Spleen (tissue), 11 donors: Measurements from ENCODE around the gene CDC5L. TPM values are rescaled to one million over a fixed set of nuclear protein-coding genes. Genes with fewer than 3 reads are reported as not detected.

Source experiments
- DNase-seq: peaks from one replicate; pipeline ENCODE4 v3.0.0-alpha.2; 2020
- H3K27ac ChIP-seq, 8 donors: fragments of 200-600 bp; sonication (generic) in 7 of 8; 1 replicate in 4 of 8; 2 replicates in 4 of 8; pipeline versions ENCODE4 v1.5.0 to v1.8.0; 2016 to 2021; ENCODE audit warnings: inconsistent platforms in 4 of 8, mild to moderate bottlenecking in 4 of 8, moderate library complexity in 1 of 8
- H3K27me3 ChIP-seq, 7 donors: fragments of 200-600 bp; sonication (generic) in 6 of 7; replicated peaks in 1 of 7; 1 replicate in 4 of 7; 2 replicates in 3 of 7; pipeline versions ENCODE4 v1.5.0 to v1.8.0; 2016 to 2021; ENCODE audit warnings: inconsistent platforms in 3 of 7, mild to moderate bottlenecking in 1 of 7
- H3K36me3 ChIP-seq, 6 donors: fragments of 200-600 bp; sonication (generic) in 5 of 6; 1 replicate in 4 of 6; 2 replicates in 2 of 6; pipeline versions ENCODE4 v1.5.0 to v1.8.0; 2016 to 2021; ENCODE audit warnings: inconsistent platforms in 2 of 6
- H3K4me1 ChIP-seq, 6 donors: fragments of 200-600 bp; sonication (generic) in 5 of 6; 1 replicate in 3 of 6; 2 replicates in 3 of 6; pipeline versions ENCODE4 v1.5.0 to v1.8.0; 2016 to 2021; ENCODE audit warnings: inconsistent platforms in 3 of 6
- H3K4me3 ChIP-seq, 8 donors: fragments of 200-600 bp; sonication (generic) in 7 of 8; 1 replicate in 4 of 8; 2 replicates in 4 of 8; pipeline versions ENCODE4 v1.5.0 to v1.8.0; 2016 to 2021; ENCODE audit warnings: inconsistent platforms in 4 of 8, mild to moderate bottlenecking in 4 of 8, moderate library complexity in 2 of 8
- H3K9me3 ChIP-seq, 8 donors: fragments of 200-600 bp; sonication (generic) in 7 of 8; 1 replicate in 4 of 8; 2 replicates in 4 of 8; pipeline versions ENCODE4 v1.5.0 to v1.8.0; 2016 to 2021; ENCODE audit warnings: inconsistent platforms in 4 of 8
- POLR2A ChIP-seq, 3 donors: fragments of 450-650 bp; IDR thresholded peaks; one replicate each; pipeline ENCODE4 v1.5.1; 2017; ENCODE audit warnings: antibody characterized with exemption in 3 of 3, mild to moderate bottlenecking in 1 of 3
- POLR2AphosphoS5 ChIP-seq, 3 donors: sonication (generic); formaldehyde crosslinking; IDR thresholded peaks; one replicate each; pipeline ENCODE4 v1.5.1; 2017; ENCODE audit warnings: antibody characterized with exemption in 3 of 3
- WGBS, 5 donors: extraction: QIAGEN DNeasy Blood & Tissue Kit in 3 of 5; methylation state at CpG; one replicate each; pipeline versions ENCODE4 v1.1.5 to v1.1.7; 2013 to 2018; 5-methylcytosine and 5-hydroxymethylcytosine counted together
- intact Hi-C: fragments of 100-400 bp; cut with DNase I; formaldehyde crosslinking; loops from one replicate; pipeline ENCODE4 v1.15.0; 2023; ENCODE audit warnings: low total_unique reads
- polyA plus RNA-seq, 3 donors: library from polyadenylated mRNA; stranded (reverse); fragments of 200-250 nt; gene quantifications; one replicate each; pipeline ENCODE4 v1.2.1, GENCODE V29; 2013
- total RNA-seq, 7 donors: library from RNA; depleted of rRNA in 3 of 7; stranded (reverse); fragments of >200 nt in 3 of 7; fragmentation: NEBNext Ultra II Directional in 4 of 7; extraction: Animal tissue kit (Norgen Biotek cat#: 25700) in 4 of 7; gene quantifications; one replicate each; pipeline versions ENCODE4 v1.1.0 to v1.2.1, GENCODE V29; 2016 to 2021
- TF ChIP-seq, protein P1 (sequence below), 11 experiments: fragments of 200-600 bp in 7 of 11; fragments of 450-650 bp in 4 of 11; sonication (generic) in 4 of 11; IDR thresholded peaks in 8 of 11; conservative IDR thresholded peaks in 3 of 11; 1 replicate in 7 of 11; 2 replicates in 4 of 11; pipeline versions ENCODE4 v1.4.0 to v1.8.0; 2016 to 2021; ENCODE audit warnings: antibody characterized with exemption in 11 of 11, inconsistent platforms in 4 of 11, mild to moderate bottlenecking in 1 of 11
- donor health status: healthy with polysubstance abuse.
- donor health status: DM: no; HTN: no; CAD: no; lungs with moderate emphysema.
- donor health status: DM: no; HTN: no; CAD: no.
- donor health status: Bipolar disorder and iron deficiency.
- donor health status: healthy.
- donor health status: DM: no; HTN: no; CAD: no.
- donor health status: DM: yes; HTN: yes; CAD: no.

Gene CDC5L
- total and polyA plus RNA-seq, 10 donors, result 5.3 to 20.3 (median 18.1) TPM

GRCh38 chr6:44388887-44389286 lies 1.4 kb downstream of the CDC5L start:
- no peak for DNase-seq
- peaks cover 22 to 47% (median 34%) of the 10 kb centered on the region in 6 donors for H3K4me1 ChIP-seq
- H3K27me3 ChIP-seq, result no peaks in the 10 kb centered on the region
- peak overlapping the region in 1 of 8 donors; percentile 98 for H3K27ac ChIP-seq
- WGBS, 5 donors, result 72 to 78% (median 75%) methylated on average over 5 of the region's 5 CpGs
- TF ChIP-seq POLR2AphosphoS5 (IDR thresholded peaks at IDR 0.05), result no peak
- TF ChIP-seq POLR2A (IDR thresholded peaks at IDR 0.05), result no peak
- TF ChIP-seq, protein P1, sequence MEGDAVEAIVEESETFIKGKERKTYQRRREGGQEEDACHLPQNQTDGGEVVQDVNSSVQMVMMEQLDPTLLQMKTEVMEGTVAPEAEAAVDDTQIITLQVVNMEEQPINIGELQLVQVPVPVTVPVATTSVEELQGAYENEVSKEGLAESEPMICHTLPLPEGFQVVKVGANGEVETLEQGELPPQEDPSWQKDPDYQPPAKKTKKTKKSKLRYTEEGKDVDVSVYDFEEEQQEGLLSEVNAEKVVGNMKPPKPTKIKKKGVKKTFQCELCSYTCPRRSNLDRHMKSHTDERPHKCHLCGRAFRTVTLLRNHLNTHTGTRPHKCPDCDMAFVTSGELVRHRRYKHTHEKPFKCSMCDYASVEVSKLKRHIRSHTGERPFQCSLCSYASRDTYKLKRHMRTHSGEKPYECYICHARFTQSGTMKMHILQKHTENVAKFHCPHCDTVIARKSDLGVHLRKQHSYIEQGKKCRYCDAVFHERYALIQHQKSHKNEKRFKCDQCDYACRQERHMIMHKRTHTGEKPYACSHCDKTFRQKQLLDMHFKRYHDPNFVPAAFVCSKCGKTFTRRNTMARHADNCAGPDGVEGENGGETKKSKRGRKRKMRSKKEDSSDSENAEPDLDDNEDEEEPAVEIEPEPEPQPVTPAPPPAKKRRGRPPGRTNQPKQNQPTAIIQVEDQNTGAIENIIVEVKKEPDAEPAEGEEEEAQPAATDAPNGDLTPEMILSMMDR (IDR thresholded peaks at IDR 0.05 in 8 of 11, conservative IDR thresholded peaks at IDR 0.05 in 3 of 11), result no peak
- H3K36me3 ChIP-seq, result peaks cover 0 to 38% (median 25%) of the 10 kb centered on the region in 6 donors
- H3K9me3 ChIP-seq, result no peaks in the 10 kb centered on the region
- H3K4me3 ChIP-seq, result peak overlapping the region in 6 of 8 donors; percentile 70 to 97 (median 79)
- intact Hi-C loops, result no loop called here

- DNase-seq, result no peak
- intact Hi-C loops, result no loop called here
- TF ChIP-seq, protein P1 (IDR thresholded peaks at IDR 0.05 in 8 of 11, conservative IDR thresholded peaks at IDR 0.05 in 3 of 11), result no peak
- TF ChIP-seq POLR2A (IDR thresholded peaks at IDR 0.05), result no peak
- no peak for TF ChIP-seq POLR2AphosphoS5 (IDR thresholded peaks at IDR 0.05)
- H3K27me3 ChIP-seq, result no peaks in the 10 kb centered on the region
- peaks cover 22 to 47% (median 34%) of the 10 kb centered on the region in 6 donors for H3K4me1 ChIP-seq
- H3K27ac ChIP-seq, result no peak overlapping the region
- H3K36me3 ChIP-seq, result peaks cover 0 to 52% (median 35%) of the 10 kb centered on the region in 6 donors
- H3K9me3 ChIP-seq, result no peaks in the 10 kb centered on the region
- peak overlapping the region in 1 of 8 donors; percentile 97 for H3K4me3 ChIP-seq
- 82 to 94% (median 87%) methylated on average over 1 of the region's 1 CpG for WGBS, 5 donors
Measured at GRCh38 chr6:44390158-44390683, 2.7 kb downstream of the CDC5L start.

DNA sequence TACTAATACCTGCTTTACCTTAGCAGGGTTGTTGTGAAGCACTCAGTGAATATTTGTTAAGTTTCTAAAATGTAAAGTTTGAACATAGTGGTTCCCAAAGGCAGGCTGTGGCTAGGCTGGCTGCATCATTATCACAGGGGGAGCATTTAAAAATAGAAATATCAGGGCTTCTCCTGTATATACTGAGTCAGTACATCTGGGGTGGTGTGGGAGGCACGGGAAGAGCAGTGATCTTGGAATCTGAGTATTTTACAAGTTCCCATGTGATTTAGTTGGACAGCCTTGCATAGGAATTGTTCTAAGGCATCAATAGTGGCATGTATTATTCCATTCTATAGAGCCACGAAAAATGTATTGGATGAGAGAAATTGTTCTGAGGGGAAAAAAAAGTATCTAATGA lies 8.0 kb downstream of the CDC5L start:
- no peak for DNase-seq
- Histone ChIP-seq H3K9me3 (no peaks in the 10 kb centered on the region), H3K27me3 (no peaks in the 10 kb centered on the region), H3K36me3 (peaks cover 6 to 97% (median 81%) of the 10 kb centered on the region in 6 donors), H3K4me3 (no peak overlapping the region), H3K27ac (no peak overlapping the region), H3K4me1 (peaks cover under 1 to 45% (median 8%) of the 10 kb centered on the region in 6 donors)
- intact Hi-C loops, result no loop called here
- WGBS, 5 donors, result 85 to 94% (median 90%) methylated on average over 2 of the region's 2 CpGs
- TF ChIP-seq POLR2A (IDR thresholded peaks at IDR 0.05), result no peak
- TF ChIP-seq POLR2AphosphoS5 (IDR thresholded peaks at IDR 0.05), result no peak
- TF ChIP-seq, protein P1 (IDR thresholded peaks at IDR 0.05 in 8 of 11, conservative IDR thresholded peaks at IDR 0.05 in 3 of 11), result no peak

DNA sequence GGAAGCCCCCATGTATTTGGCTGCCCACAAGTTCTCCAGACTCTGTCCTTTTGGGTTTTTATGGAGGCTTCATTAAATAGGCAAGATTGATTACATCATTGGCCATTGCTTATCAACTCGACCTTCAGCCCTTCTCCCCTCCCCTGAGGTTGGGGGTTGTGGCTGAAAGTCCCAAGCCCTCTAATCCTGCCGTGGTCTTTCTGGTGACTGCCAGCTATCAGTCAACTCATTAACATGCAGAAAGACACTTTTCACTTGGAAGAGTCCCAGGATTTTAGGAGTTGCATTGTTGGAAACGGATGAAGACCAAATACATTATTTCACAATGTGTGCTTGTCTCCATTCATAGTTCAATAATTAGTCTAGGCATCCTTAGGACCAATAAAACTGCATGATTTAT lies 9.5 kb downstream of the CDC5L start:
- Histone ChIP-seq H3K36me3 (peaks cover 6 to 97% (median 83%) of the 10 kb centered on the region in 6 donors), H3K27ac (no peak overlapping the region), H3K27me3 (no peaks in the 10 kb centered on the region), H3K4me3 (no peak overlapping the region), H3K9me3 (no peaks in the 10 kb centered on the region), H3K4me1 (peaks cover 0 to 44% (median 10%) of the 10 kb centered on the region in 6 donors)
- DNase-seq, result no peak
- intact Hi-C loops, result no loop called here
- 56 to 82% (median 77%) methylated on average over 3 of the region's 3 CpGs for WGBS, 5 donors
- TF ChIP-seq, protein P1 (IDR thresholded peaks at IDR 0.05 in 8 of 11, conservative IDR thresholded peaks at IDR 0.05 in 3 of 11), result no peak
- TF ChIP-seq POLR2AphosphoS5 (IDR thresholded peaks at IDR 0.05) (no peak), POLR2A (IDR thresholded peaks at IDR 0.05) (no peak)
